Measurements from ENCODE around the gene MAGT1. TPM values are rescaled to one million over a fixed set of nuclear protein-coding genes. Genes with fewer than 3 reads are reported as not detected.
A peak's percentile ranks its signal among the peaks of the same experiment; 100 is the strongest.

Gene MAGT1
- total and polyA plus RNA-seq, 2 donors (not counting 1 experiment from before 2014, with no cell fraction given), result 7.4 to 30.0 TPM

DNA sequence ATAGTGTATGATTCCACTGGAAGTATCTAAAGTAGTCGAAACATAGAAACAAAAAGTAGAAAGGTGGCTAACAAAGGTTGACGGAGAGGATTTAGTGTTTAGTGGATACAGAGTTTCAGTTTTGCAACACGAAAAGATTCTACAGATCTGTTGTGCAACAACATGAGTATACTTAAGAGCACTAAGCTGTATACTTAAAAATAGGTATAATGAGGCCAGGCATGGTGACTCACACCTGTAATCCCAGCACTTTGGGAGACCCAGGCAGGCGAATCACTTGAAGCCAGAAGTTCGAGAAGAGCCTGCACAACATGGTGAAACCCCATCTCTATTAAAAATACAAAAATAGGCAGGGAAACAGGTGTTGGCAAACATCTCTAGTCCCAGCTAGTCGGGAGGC lies 101.3 kb downstream of the MAGT1 start:
- Histone ChIP-seq H3K4me2 (replicated peaks; ENCODE audit: low read depth, low read length, poor library complexity, severe bottlenecking) (no peak overlapping the region), H3K27ac (ENCODE audit: low read length in 2 of 2) (no peak overlapping the region), H3K9me3 (ENCODE audit: control extremely low read depth in 1 of 3, control insufficient read depth in 2 of 3, insufficient read depth in 1 of 3, low read length in 2 of 3) (no peaks in the 10 kb centered on the region), H4K20me1 (ENCODE audit: control insufficient read depth, insufficient read depth, low read length, poor library complexity, severe bottlenecking) (no peaks in the 10 kb centered on the region), H3K9ac (ENCODE audit: low read length) (no peak overlapping the region), H3K4me1 (ENCODE audit: control insufficient read depth in 2 of 2, insufficient read depth in 2 of 2, low read length in 2 of 2) (no peaks in the 10 kb centered on the region), H3K79me2 (ENCODE audit: control insufficient read depth, insufficient read depth, low read length) (peaks cover 2% of the 10 kb centered on the region), H3K36me3 (replicated peaks in 1 of 2; ENCODE audit: control extremely low read depth in 1 of 2, control insufficient read depth in 1 of 2, extremely low read depth in 1 of 2, insufficient read depth in 2 of 2, low read length in 1 of 2) (no peaks in the 10 kb centered on the region), H3K4me3 (ENCODE audit: control extremely low read depth in 1 of 5, extremely low read depth in 1 of 5, insufficient read depth in 1 of 5, low read depth in 2 of 5, low read length in 4 of 5) (no peak overlapping the region), H3K27me3 (replicated peaks in 1 of 4; ENCODE audit: control extremely low read depth in 1 of 4, control insufficient read depth in 3 of 4, insufficient read depth in 4 of 4, low read length in 3 of 4) (no peaks in the 10 kb centered on the region), H2AFZ (ENCODE audit: insufficient read depth, low read depth, low read length, poor library complexity, severe bottlenecking) (no peak overlapping the region)
- no peaks in the 10 kb centered on the region for H3K9me3 Mint-ChIP-seq (ENCODE audit: insufficient read depth)
- POLR2A ChIA-PET, result no interaction called here
- TF ChIP-seq EZH2 (IDR thresholded peaks at IDR 0.05; ENCODE audit: borderline replicate concordance, insufficient read depth, low read depth, low read length, poor library complexity, severe bottlenecking), result no peak
- TF ChIP-seq, protein P1, sequence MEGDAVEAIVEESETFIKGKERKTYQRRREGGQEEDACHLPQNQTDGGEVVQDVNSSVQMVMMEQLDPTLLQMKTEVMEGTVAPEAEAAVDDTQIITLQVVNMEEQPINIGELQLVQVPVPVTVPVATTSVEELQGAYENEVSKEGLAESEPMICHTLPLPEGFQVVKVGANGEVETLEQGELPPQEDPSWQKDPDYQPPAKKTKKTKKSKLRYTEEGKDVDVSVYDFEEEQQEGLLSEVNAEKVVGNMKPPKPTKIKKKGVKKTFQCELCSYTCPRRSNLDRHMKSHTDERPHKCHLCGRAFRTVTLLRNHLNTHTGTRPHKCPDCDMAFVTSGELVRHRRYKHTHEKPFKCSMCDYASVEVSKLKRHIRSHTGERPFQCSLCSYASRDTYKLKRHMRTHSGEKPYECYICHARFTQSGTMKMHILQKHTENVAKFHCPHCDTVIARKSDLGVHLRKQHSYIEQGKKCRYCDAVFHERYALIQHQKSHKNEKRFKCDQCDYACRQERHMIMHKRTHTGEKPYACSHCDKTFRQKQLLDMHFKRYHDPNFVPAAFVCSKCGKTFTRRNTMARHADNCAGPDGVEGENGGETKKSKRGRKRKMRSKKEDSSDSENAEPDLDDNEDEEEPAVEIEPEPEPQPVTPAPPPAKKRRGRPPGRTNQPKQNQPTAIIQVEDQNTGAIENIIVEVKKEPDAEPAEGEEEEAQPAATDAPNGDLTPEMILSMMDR (IDR thresholded peaks at IDR 0.05), result no peak
- DNase-seq, result no peak
- ATAC-seq (ENCODE audit: low read depth), result no peak
- no peaks in the 10 kb centered on the region for H3K27me3 Mint-ChIP-seq
- no peaks in the 10 kb centered on the region for H3K4me1 Mint-ChIP-seq
- intact Hi-C loops (cut with micrococcal nuclease), result no loop called here
- no peak overlapping the region for H3K4me3 Mint-ChIP-seq
- CTCF ChIA-PET, result no interaction called here
- H3K27ac Mint-ChIP-seq, result no peak overlapping the region
- 100% methylated on average over 1 of the region's 6 CpGs for WGBS (ENCODE audit: insufficient coverage)

DNA sequence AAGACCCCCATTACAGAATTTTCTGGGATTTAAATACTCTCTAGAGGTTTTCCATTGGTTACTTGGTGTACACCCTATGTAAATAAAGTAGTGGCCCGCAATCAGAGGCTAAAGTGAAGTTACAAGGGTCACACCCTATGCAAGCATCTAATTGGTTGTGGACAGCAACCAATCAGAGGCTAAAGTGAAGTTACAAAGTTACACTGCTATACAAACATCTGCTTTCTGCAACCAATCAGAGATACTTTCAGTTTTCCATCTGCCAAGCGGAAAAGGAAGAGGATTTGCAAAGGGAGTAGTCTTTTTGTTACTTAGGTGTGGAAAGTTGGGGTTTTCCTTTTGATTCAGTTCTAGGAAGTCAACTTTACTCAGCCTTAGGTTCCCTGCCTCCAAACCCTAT lies 107.2 kb downstream of the MAGT1 start:
- H3K27me3 ChIP-seq (replicated peaks in 1 of 4; ENCODE audit: control extremely low read depth in 1 of 4, control insufficient read depth in 3 of 4, insufficient read depth in 4 of 4, low read length in 3 of 4), result no peaks in the 10 kb centered on the region
- DNase-seq (peak; percentile 54), ATAC-seq (ENCODE audit: low read depth) (no peak)
- H3K36me3 ChIP-seq (replicated peaks in 1 of 2; ENCODE audit: control extremely low read depth in 1 of 2, control insufficient read depth in 1 of 2, extremely low read depth in 1 of 2, insufficient read depth in 2 of 2, low read length in 1 of 2), result no peaks in the 10 kb centered on the region
- Mint-ChIP-seq H3K9me3 (ENCODE audit: insufficient read depth) (no peaks in the 10 kb centered on the region), H3K4me3 (peak overlapping the region; percentile 70), H3K4me1 (peaks cover 30% of the 10 kb centered on the region), H3K27me3 (no peaks in the 10 kb centered on the region), H3K27ac (peak overlapping the region; percentile 42)
- H3K79me2 ChIP-seq (ENCODE audit: control insufficient read depth, insufficient read depth, low read length), result peaks cover 57% of the 10 kb centered on the region
- peak overlapping the region; percentile 47 for H3K9ac ChIP-seq (ENCODE audit: low read length)
- H3K4me2 ChIP-seq (replicated peaks; ENCODE audit: low read depth, low read length, poor library complexity, severe bottlenecking), result peak overlapping the region; percentile 54
- TF ChIP-seq EZH2 (IDR thresholded peaks at IDR 0.05; ENCODE audit: borderline replicate concordance, insufficient read depth, low read depth, low read length, poor library complexity, severe bottlenecking), result no peak
- TF ChIP-seq, protein P1 (IDR thresholded peaks at IDR 0.05), result no peak
- ChIA-PET CTCF (no interaction called here), POLR2A (no interaction called here)
- H3K4me1 ChIP-seq (ENCODE audit: control insufficient read depth in 2 of 2, insufficient read depth in 2 of 2, low read length in 2 of 2), result peaks cover 6 to 29% of the 10 kb centered on the region in 2 donors
- no CpG with 5 or more reads among the region's 2 CpGs for WGBS (ENCODE audit: insufficient coverage)
- intact Hi-C loops (cut with micrococcal nuclease), result loop anchor here (5.0 to 10.0 kb wide), 2 partner anchors 93 to 124 kb away; partner anchors contain the start of gene ATP7A
- H3K4me3 ChIP-seq (ENCODE audit: control extremely low read depth in 1 of 5, extremely low read depth in 1 of 5, insufficient read depth in 1 of 5, low read depth in 2 of 5, low read length in 4 of 5), result peak overlapping the region; percentile 3 to 43 (median 31)
- H3K9me3 ChIP-seq (ENCODE audit: control extremely low read depth in 1 of 3, control insufficient read depth in 2 of 3, insufficient read depth in 1 of 3, low read length in 2 of 3), result no peaks in the 10 kb centered on the region
- no peaks in the 10 kb centered on the region for H4K20me1 ChIP-seq (ENCODE audit: control insufficient read depth, insufficient read depth, low read length, poor library complexity, severe bottlenecking)
- peak overlapping the region; percentile 25 for H2AFZ ChIP-seq (ENCODE audit: insufficient read depth, low read depth, low read length, poor library complexity, severe bottlenecking)
- peak overlapping the region; percentile 35 to 54 for H3K27ac ChIP-seq (ENCODE audit: low read length in 2 of 2)
